Measurements from ENCODE around the gene BGN.

DNA sequence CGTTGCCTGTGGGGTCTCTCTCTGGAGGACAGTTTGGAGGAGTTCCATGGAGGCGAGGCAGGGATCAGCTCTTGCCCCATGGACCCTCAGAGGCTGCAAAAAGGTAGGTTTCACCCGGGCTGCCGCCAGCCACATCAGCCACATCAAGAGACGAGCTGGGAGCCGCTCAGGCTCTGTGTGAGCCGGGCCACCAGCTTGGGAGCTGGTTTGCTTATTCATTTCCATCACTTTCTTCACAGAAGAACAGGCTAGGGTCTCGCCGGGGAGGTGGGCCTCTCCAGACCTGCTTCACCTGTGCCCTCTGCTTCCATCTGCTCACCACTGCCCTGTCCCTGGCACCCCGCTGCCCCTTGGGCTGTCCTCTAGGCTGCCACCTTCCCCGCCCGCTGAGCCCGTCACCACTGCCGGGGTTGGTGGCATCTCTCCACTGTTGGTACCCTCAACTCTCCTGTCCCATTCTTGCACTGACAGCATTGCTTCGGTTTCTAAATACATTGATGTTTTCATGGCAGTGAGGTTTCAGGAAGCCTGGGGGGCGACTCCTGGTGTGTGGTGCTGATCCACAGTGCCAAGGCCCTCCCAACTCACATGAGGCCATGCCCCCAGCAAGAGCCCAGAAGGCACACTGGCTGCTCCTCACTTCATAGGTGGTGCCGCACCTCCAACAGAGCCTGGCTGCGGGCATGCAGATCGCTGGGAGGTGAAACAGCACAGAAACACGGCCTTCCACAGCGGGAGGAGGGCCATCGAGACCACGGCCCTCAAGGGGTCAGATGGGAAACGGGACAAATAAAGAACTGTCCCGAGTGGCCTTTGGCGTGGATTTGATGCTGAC lies 44.4 kb upstream of the BGN start:
- no peak for TF ChIP-seq ZNF76 (tag by site-specific recombination; IDR thresholded peaks at IDR 0.05; ENCODE audit: borderline replicate concordance, low read depth)
- TF ChIP-seq, protein P1, sequence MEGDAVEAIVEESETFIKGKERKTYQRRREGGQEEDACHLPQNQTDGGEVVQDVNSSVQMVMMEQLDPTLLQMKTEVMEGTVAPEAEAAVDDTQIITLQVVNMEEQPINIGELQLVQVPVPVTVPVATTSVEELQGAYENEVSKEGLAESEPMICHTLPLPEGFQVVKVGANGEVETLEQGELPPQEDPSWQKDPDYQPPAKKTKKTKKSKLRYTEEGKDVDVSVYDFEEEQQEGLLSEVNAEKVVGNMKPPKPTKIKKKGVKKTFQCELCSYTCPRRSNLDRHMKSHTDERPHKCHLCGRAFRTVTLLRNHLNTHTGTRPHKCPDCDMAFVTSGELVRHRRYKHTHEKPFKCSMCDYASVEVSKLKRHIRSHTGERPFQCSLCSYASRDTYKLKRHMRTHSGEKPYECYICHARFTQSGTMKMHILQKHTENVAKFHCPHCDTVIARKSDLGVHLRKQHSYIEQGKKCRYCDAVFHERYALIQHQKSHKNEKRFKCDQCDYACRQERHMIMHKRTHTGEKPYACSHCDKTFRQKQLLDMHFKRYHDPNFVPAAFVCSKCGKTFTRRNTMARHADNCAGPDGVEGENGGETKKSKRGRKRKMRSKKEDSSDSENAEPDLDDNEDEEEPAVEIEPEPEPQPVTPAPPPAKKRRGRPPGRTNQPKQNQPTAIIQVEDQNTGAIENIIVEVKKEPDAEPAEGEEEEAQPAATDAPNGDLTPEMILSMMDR (tag by site-specific recombination; IDR thresholded peaks at IDR 0.05): no peak
- TF ChIP-seq ZNF623 (tag by site-specific recombination; IDR thresholded peaks at IDR 0.05): no peak
- TF ChIP-seq, protein P2, sequence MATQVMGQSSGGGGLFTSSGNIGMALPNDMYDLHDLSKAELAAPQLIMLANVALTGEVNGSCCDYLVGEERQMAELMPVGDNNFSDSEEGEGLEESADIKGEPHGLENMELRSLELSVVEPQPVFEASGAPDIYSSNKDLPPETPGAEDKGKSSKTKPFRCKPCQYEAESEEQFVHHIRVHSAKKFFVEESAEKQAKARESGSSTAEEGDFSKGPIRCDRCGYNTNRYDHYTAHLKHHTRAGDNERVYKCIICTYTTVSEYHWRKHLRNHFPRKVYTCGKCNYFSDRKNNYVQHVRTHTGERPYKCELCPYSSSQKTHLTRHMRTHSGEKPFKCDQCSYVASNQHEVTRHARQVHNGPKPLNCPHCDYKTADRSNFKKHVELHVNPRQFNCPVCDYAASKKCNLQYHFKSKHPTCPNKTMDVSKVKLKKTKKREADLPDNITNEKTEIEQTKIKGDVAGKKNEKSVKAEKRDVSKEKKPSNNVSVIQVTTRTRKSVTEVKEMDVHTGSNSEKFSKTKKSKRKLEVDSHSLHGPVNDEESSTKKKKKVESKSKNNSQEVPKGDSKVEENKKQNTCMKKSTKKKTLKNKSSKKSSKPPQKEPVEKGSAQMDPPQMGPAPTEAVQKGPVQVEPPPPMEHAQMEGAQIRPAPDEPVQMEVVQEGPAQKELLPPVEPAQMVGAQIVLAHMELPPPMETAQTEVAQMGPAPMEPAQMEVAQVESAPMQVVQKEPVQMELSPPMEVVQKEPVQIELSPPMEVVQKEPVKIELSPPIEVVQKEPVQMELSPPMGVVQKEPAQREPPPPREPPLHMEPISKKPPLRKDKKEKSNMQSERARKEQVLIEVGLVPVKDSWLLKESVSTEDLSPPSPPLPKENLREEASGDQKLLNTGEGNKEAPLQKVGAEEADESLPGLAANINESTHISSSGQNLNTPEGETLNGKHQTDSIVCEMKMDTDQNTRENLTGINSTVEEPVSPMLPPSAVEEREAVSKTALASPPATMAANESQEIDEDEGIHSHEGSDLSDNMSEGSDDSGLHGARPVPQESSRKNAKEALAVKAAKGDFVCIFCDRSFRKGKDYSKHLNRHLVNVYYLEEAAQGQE (tag by site-specific recombination; IDR thresholded peaks at IDR 0.05): no peak
- no peak for TF ChIP-seq TCF7L2 (IDR thresholded peaks at IDR 0.05; ENCODE audit: borderline replicate concordance, low read depth, low read length)
- TF ChIP-seq ZNF549 (tag by site-specific recombination; IDR thresholded peaks at IDR 0.05): no peak
- no peak for TF ChIP-seq MEIS1 (CRISPR knock-in tag; IDR thresholded peaks at IDR 0.05; ENCODE audit: borderline replicate concordance)
- no peak for TF ChIP-seq ZNF169 (tag by site-specific recombination; IDR thresholded peaks at IDR 0.05)
- TF ChIP-seq, protein P3, sequence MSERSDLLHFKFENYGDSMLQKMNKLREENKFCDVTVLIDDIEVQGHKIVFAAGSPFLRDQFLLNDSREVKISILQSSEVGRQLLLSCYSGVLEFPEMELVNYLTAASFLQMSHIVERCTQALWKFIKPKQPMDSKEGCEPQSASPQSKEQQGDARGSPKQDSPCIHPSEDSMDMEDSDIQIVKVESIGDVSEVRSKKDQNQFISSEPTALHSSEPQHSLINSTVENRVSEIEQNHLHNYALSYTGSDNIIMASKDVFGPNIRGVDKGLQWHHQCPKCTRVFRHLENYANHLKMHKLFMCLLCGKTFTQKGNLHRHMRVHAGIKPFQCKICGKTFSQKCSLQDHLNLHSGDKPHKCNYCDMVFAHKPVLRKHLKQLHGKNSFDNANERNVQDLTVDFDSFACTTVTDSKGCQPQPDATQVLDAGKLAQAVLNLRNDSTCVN (tag by site-specific recombination; optimal IDR thresholded peaks at IDR 0.05): no peak
- TF ChIP-seq ZNF529 (tag by site-specific recombination; IDR thresholded peaks at IDR 0.05; ENCODE audit: insufficient replicate concordance): no peak
- TF ChIP-seq, protein P4, sequence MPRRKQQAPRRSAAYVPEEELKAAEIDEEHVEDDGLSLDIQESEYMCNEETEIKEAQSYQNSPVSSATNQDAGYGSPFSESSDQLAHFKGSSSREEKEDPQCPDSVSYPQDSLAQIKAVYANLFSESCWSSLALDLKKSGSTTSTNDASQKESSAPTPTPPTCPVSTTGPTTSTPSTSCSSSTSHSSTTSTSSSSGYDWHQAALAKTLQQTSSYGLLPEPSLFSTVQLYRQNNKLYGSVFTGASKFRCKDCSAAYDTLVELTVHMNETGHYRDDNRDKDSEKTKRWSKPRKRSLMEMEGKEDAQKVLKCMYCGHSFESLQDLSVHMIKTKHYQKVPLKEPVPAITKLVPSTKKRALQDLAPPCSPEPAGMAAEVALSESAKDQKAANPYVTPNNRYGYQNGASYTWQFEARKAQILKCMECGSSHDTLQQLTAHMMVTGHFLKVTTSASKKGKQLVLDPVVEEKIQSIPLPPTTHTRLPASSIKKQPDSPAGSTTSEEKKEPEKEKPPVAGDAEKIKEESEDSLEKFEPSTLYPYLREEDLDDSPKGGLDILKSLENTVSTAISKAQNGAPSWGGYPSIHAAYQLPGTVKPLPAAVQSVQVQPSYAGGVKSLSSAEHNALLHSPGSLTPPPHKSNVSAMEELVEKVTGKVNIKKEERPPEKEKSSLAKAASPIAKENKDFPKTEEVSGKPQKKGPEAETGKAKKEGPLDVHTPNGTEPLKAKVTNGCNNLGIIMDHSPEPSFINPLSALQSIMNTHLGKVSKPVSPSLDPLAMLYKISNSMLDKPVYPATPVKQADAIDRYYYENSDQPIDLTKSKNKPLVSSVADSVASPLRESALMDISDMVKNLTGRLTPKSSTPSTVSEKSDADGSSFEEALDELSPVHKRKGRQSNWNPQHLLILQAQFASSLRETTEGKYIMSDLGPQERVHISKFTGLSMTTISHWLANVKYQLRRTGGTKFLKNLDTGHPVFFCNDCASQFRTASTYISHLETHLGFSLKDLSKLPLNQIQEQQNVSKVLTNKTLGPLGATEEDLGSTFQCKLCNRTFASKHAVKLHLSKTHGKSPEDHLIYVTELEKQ (tag by site-specific recombination; IDR thresholded peaks at IDR 0.05; ENCODE audit: borderline replicate concordance): no peak
- TF ChIP-seq, protein P5, sequence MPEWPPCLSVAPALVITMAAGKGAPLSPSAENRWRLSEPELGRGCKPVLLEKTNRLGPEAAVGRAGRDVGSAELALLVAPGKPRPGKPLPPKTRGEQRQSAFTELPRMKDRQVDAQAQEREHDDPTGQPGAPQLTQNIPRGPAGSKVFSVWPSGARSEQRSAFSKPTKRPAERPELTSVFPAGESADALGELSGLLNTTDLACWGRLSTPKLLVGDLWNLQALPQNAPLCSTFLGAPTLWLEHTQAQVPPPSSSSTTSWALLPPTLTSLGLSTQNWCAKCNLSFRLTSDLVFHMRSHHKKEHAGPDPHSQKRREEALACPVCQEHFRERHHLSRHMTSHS (tag by site-specific recombination; IDR thresholded peaks at IDR 0.05): no peak
